Raji (cell line): ENCODE measurements around the gene PDIA4.

Experiments
- POLR2A ChIP-seq: IDR thresholded peaks from 2 replicates; pipeline ENCODE4 v1.6.1; 2011; ENCODE audit warnings: low read depth, low read length, control low read depth; ENCODE audit not compliant: insufficient read depth

Gene PDIA4

GRCh38 chr7:149046416-149046815 lies 18.1 kb upstream of the PDIA4 start:
- TF ChIP-seq POLR2A: no peak

- no peak for TF ChIP-seq POLR2A
Observed at GRCh38 chr7:149043936-149044335, 15.6 kb upstream of the PDIA4 start.

- no peak for TF ChIP-seq POLR2A
Observed at GRCh38 chr7:149041350-149041749, 13.0 kb upstream of the PDIA4 start.

- no peak for TF ChIP-seq POLR2A
Observed at GRCh38 chr7:149036676-149037075, 8.4 kb upstream of the PDIA4 start.

GRCh38 chr7:149031353-149031910 lies 3.1 kb upstream of the PDIA4 start:
- no peak for TF ChIP-seq POLR2A

GRCh38 chr7:149027611-149028345 lies 527 bp downstream of the PDIA4 start:
- no peak; the same call in 1 of the 2 replicates for TF ChIP-seq POLR2A

- no peak for TF ChIP-seq POLR2A
Observed at GRCh38 chr7:149027055-149027454, 1.2 kb downstream of the PDIA4 start.

GRCh38 chr7:149023662-149024061 lies 4.6 kb downstream of the PDIA4 start:
- no peak for TF ChIP-seq POLR2A

- TF ChIP-seq POLR2A: no peak
Observed at GRCh38 chr7:149022756-149023360, 5.4 kb downstream of the PDIA4 start.

GRCh38 chr7:149021725-149022062 lies 6.6 kb downstream of the PDIA4 start:
- no peak for TF ChIP-seq POLR2A

GRCh38 chr7:149020483-149020882 lies 7.8 kb downstream of the PDIA4 start:
- TF ChIP-seq POLR2A: no peak

- TF ChIP-seq POLR2A: no peak
Observed at GRCh38 chr7:149016876-149017275, 11.4 kb downstream of the PDIA4 start.

GRCh38 chr7:149014309-149014708 lies 14.0 kb downstream of the PDIA4 start:
- TF ChIP-seq POLR2A: no peak

- TF ChIP-seq POLR2A: no peak
Observed at GRCh38 chr7:149013876-149014275, 14.4 kb downstream of the PDIA4 start.

- no peak for TF ChIP-seq POLR2A
Observed at GRCh38 chr7:149011491-149011890, 16.8 kb downstream of the PDIA4 start.

GRCh38 chr7:149010451-149010850 lies 17.9 kb downstream of the PDIA4 start:
- TF ChIP-seq POLR2A: no peak
